Measurements from ENCODE around the gene DEAF1. TPM values are rescaled to one million over a fixed set of nuclear protein-coding genes. Genes with fewer than 3 reads are reported as not detected.

Gene DEAF1
- total RNA-seq, 1 experiment from 2014 or later = 31.9 TPM

DNA sequence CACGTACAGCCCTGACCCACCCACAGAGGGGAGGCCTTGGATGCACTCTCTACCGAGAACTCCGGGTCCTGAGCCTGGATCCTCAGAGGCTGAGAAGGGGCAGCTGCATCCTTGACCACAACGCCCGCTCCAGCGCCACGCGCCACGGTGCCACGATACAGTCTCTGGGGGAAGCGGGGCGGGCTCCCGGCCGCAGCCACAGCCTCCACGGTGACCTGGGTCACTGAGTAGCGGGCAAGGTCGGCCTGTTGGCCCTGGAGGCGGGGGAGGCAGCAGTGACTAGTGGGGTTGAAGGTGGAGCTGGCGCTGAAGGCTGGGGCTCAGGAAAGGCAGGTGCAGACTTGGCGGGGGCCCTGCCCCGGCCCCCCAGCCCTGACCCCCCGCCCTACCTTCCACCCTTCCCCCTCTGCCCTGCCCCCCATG is 75.4 kb downstream of the DEAF1 start:
- Histone ChIP-seq H3K4me1 (ENCODE audit: insufficient read depth, low read length) (peaks cover 19% of the 10 kb centered on the region; the same call in 1 of the 2 replicates), H4K20me1 (ENCODE audit: low read length) (no peaks in the 10 kb centered on the region), H3K9me2 (replicated peaks; ENCODE audit: low read length) (no peaks in the 10 kb centered on the region), H3K79me2 (ENCODE audit: low read length) (peaks cover 7% of the 10 kb centered on the region; the same call in 1 of the 2 replicates), H3K9me3 (ENCODE audit: low read length) (no peaks in the 10 kb centered on the region), H3K4me2 (ENCODE audit: low read length) (no peak overlapping the region), H3K9ac (ENCODE audit: low read length) (no peak overlapping the region), H3F3A (ENCODE audit: low read length, unreplicated experiment) (no peaks in the 10 kb centered on the region), H2AFZ (ENCODE audit: low read length) (no peak overlapping the region), H3K36me3 (ENCODE audit: low read depth, low read length) (no peaks in the 10 kb centered on the region), H3K27ac (ENCODE audit: low read length) (no peak overlapping the region), H3K4me3 (ENCODE audit: low read length) (no peak overlapping the region), H3K27me3 (ENCODE audit: low read length) (no peaks in the 10 kb centered on the region)
- no peak for DNase-seq
- BruUV-seq (replicated peaks) = no TSS peak
- POLR2A ChIA-PET (ENCODE audit: unreplicated experiment) = no interaction called here
- no peak for ATAC-seq
- no peak for TF ChIP-seq EZH2 (IDR thresholded peaks at IDR 0.05; ENCODE audit: low read length, unreplicated experiment)
- TF ChIP-seq EZH2phosphoT487 (IDR thresholded peaks at IDR 0.05; ENCODE audit: borderline replicate concordance, low read length) = no peak
- TF ChIP-seq, protein P1, sequence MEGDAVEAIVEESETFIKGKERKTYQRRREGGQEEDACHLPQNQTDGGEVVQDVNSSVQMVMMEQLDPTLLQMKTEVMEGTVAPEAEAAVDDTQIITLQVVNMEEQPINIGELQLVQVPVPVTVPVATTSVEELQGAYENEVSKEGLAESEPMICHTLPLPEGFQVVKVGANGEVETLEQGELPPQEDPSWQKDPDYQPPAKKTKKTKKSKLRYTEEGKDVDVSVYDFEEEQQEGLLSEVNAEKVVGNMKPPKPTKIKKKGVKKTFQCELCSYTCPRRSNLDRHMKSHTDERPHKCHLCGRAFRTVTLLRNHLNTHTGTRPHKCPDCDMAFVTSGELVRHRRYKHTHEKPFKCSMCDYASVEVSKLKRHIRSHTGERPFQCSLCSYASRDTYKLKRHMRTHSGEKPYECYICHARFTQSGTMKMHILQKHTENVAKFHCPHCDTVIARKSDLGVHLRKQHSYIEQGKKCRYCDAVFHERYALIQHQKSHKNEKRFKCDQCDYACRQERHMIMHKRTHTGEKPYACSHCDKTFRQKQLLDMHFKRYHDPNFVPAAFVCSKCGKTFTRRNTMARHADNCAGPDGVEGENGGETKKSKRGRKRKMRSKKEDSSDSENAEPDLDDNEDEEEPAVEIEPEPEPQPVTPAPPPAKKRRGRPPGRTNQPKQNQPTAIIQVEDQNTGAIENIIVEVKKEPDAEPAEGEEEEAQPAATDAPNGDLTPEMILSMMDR (conservative IDR thresholded peaks at IDR 0.05; ENCODE audit: low read depth, low read length) = no peak
- CTCF ChIA-PET = no interaction called here
- intact Hi-C loops (cut with micrococcal nuclease) = loop anchor here (10.0 kb wide), 1 partner anchor 55 kb away; the partner anchor contains the start of genes LMNTD2 and RASSF7

DNA sequence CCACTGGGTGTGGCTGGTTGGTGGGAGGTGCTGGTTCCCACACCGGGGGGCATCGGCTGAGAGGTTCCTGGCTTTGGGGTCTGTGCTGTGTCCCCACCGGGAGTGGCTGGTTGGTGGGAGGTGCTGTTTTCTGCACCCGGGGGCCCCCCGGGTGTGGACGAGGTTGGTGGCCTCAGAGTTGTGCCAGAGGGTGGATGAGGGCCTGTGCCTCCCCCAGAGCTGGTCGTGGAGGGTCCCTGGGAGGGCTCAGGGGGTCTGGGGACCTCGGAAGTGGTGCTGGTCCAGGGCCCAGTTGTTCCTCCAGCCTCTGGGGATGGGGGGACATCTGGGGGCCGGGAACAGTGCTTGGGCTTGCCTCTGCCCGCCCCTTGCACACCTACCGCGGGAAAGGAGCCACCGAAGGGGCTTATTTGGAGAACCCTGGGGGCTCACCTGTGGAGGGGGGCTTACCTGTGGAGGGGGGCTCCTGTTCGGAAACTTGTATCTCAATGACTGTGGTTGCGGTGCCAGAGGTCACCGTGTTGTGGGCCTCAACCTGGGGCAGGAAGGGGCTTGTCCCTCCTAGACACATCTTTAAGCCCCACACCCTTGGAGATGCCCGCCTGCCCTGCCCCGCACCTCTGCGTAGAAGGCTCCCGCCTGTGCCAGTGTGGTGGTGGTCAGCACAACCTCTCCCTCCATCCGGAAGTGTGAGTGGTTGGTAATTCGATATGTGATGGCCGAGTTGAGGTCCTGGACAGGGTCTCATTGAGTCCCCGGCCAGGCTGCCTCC is 76.0 kb downstream of the DEAF1 start:
- H3K4me2 ChIP-seq (ENCODE audit: low read length) = no peak overlapping the region
- no TSS peak for BruUV-seq (replicated peaks)
- TF ChIP-seq EZH2 (IDR thresholded peaks at IDR 0.05; ENCODE audit: low read length, unreplicated experiment) (no peak), EZH2phosphoT487 (IDR thresholded peaks at IDR 0.05; ENCODE audit: borderline replicate concordance, low read length) (no peak)
- TF ChIP-seq, protein P1 (conservative IDR thresholded peaks at IDR 0.05; ENCODE audit: low read depth, low read length) = no peak
- no peak overlapping the region for H3K9ac ChIP-seq (ENCODE audit: low read length)
- DNase-seq (no peak), ATAC-seq (no peak)
- H3K9me3 ChIP-seq (ENCODE audit: low read length) = no peaks in the 10 kb centered on the region
- peaks cover 4% of the 10 kb centered on the region; the same call in 1 of the 2 replicates for H4K20me1 ChIP-seq (ENCODE audit: low read length)
- H3K79me2 ChIP-seq (ENCODE audit: low read length) = peaks cover 8% of the 10 kb centered on the region; the same call in 1 of the 2 replicates
- no peaks in the 10 kb centered on the region for H3K9me2 ChIP-seq (replicated peaks; ENCODE audit: low read length)
- intact Hi-C loops (cut with micrococcal nuclease) = loop anchor here (10.0 kb wide), 1 partner anchor 54 kb away; the partner anchor contains the start of genes LMNTD2 and RASSF7
- peaks cover 19% of the 10 kb centered on the region for H3K4me1 ChIP-seq (ENCODE audit: insufficient read depth, low read length)
- no peak overlapping the region for H3K27ac ChIP-seq (ENCODE audit: low read length)
- H3K27me3 ChIP-seq (ENCODE audit: low read length) = no peaks in the 10 kb centered on the region
- no peak overlapping the region for H3K4me3 ChIP-seq (ENCODE audit: low read length)
- H3K36me3 ChIP-seq (ENCODE audit: low read depth, low read length) = no peaks in the 10 kb centered on the region
- POLR2A ChIA-PET (ENCODE audit: unreplicated experiment) = no interaction called here
- no peaks in the 10 kb centered on the region for H3F3A ChIP-seq (ENCODE audit: low read length, unreplicated experiment)
- H2AFZ ChIP-seq (ENCODE audit: low read length) = no peak overlapping the region
- CTCF ChIA-PET = no interaction called here

Data from PC-3 (cell line).